SW480 (cell line): Measurements from ENCODE around the gene PCDHB15.
"Not testable (repeated sequence)": the region's sequence is repeated elsewhere in the genome, so short reads cannot be mapped to it uniquely, and the experiment has no call there.

ENCODE experiments used
- DNase-seq: peaks from one replicate; pipeline ENCODE4 v3.0.0-alpha.2; 2016; ENCODE audit warnings: low spot score

The PCDHB15 gene

GRCh38 chr5:141245250-141245717 lies at the start of gene PCDHB15:
PCDHB15 (plus strand) TSS chr5:141245395; CDS start chr5:141245579, 184 bp downstream.
- DNase-seq, result no peak

- DNase-seq, result no peak
These were observed 48.8 kb upstream of the PCDHB15 start for GRCh38 chr5:141196363-141196762.

GRCh38 chr5:141199359-141200235 lies 45.6 kb upstream of the PCDHB15 start, which contains the start of gene PCDHB11:
PCDHB11 (plus strand) TSS chr5:141199627; CDS start chr5:141199775, 148 bp downstream.
- peak; percentile 20 for DNase-seq

GRCh38 chr5:141201126-141201525 lies 44.1 kb upstream of the PCDHB15 start:
- DNase-seq, result not testable (repeated sequence)

GRCh38 chr5:141201646-141202045 lies 43.5 kb upstream of the PCDHB15 start:
- DNase-seq, result not testable (repeated sequence)

- peak; percentile 13 for DNase-seq
These were observed 36.7 kb upstream of the PCDHB15 start, which contains the start of gene PCDHB12 for GRCh38 chr5:141208478-141208877. PCDHB12 (plus strand) TSS chr5:141208719; CDS start chr5:141208908, 189 bp downstream.

GRCh38 chr5:141210281-141210680 lies 34.9 kb upstream of the PCDHB15 start:
- not testable (repeated sequence) for DNase-seq

- not testable (repeated sequence) for DNase-seq
These were observed 34.3 kb upstream of the PCDHB15 start for GRCh38 chr5:141210849-141211248.

- peak; percentile 43 for DNase-seq
These were observed 31.4 kb upstream of the PCDHB15 start, which contains the start of gene PCDHB13 for GRCh38 chr5:141213656-141214339. PCDHB13 (plus strand) TSS chr5:141213919; CDS start chr5:141214124, 205 bp downstream.

GRCh38 chr5:141214583-141214982 lies 30.6 kb upstream of the PCDHB15 start:
- not testable (repeated sequence) for DNase-seq

- DNase-seq, result not testable (repeated sequence)
These were observed 29.7 kb upstream of the PCDHB15 start for GRCh38 chr5:141215504-141215903.

GRCh38 chr5:141216035-141216434 lies 29.2 kb upstream of the PCDHB15 start:
- DNase-seq, result not testable (repeated sequence)

- peak; percentile 76 for DNase-seq
These were observed 21.9 kb upstream of the PCDHB15 start, which contains the start of gene PCDHB14 for GRCh38 chr5:141223112-141223783. PCDHB14 (plus strand) TSS chr5:141223343; CDS start chr5:141223506, 163 bp downstream.

- not testable (repeated sequence) for DNase-seq
These were observed 20.4 kb upstream of the PCDHB15 start for GRCh38 chr5:141224844-141225243.

GRCh38 chr5:141225421-141225820 lies 19.8 kb upstream of the PCDHB15 start:
- DNase-seq, result not testable (repeated sequence)

GRCh38 chr5:141234109-141234667 lies 11.0 kb upstream of the PCDHB15 start:
- no peak for DNase-seq

- DNase-seq, result not testable (repeated sequence)
These were observed 9.3 kb upstream of the PCDHB15 start for GRCh38 chr5:141235922-141236321.

- no peak for DNase-seq
These were observed 8.5 kb upstream of the PCDHB15 start for GRCh38 chr5:141236516-141237313.

GRCh38 chr5:141241496-141241895 lies 3.7 kb upstream of the PCDHB15 start:
- no peak for DNase-seq

GRCh38 chr5:141246971-141247370 lies 1.8 kb downstream of the PCDHB15 start:
- not testable (repeated sequence) for DNase-seq
